Heart right ventricle (tissue), 16 donors: ENCODE measurements around the gene SHC2. TPM values are rescaled to one million over a fixed set of nuclear protein-coding genes. Genes with fewer than 3 reads are reported as not detected.
A peak's percentile ranks its signal among the peaks of the same experiment; 100 is the strongest.

ENCODE experiments used
- ATAC-seq, 8 donors: fragments of 200-7000 bp; cut with Tn5 transposase; one replicate each; pipeline ENCODE4 v1.9.1; 2020; ENCODE audit warnings: mild to moderate bottlenecking in 8 of 8, moderate library complexity in 8 of 8, moderate number of reproducible peaks in 1 of 8
- DNase-seq, 2 donors: peaks; one replicate each; pipeline ENCODE4 v3.0.0-alpha.2; 2020
- H3K27ac ChIP-seq, 10 donors: fragments of 200-600 bp; sonication (generic) in 2 of 10; one replicate each; pipeline versions ENCODE4 v1.5.0 to v1.8.0; 2020 to 2022; ENCODE audit warnings: mild to moderate bottlenecking in 3 of 10
- H3K27me3 ChIP-seq, 7 donors: fragments of 200-600 bp; one replicate each; pipeline ENCODE4 v1.8.0; 2021 to 2022; ENCODE audit warnings: mild to moderate bottlenecking in 2 of 7
- H3K36me3 ChIP-seq, 9 donors: fragments of 200-600 bp; sonication (generic) in 1 of 9; one replicate each; pipeline versions ENCODE4 v1.5.0 to v1.8.0; 2020 to 2022; ENCODE audit warnings: mild to moderate bottlenecking in 2 of 9
- H3K4me1 ChIP-seq, 9 donors: fragments of 200-600 bp; sonication (generic) in 1 of 9; one replicate each; pipeline versions ENCODE4 v1.5.0 to v1.8.0; 2020 to 2022; ENCODE audit warnings: mild to moderate bottlenecking in 4 of 9
- H3K4me3 ChIP-seq, 10 donors: fragments of 200-600 bp; sonication (generic) in 2 of 10; one replicate each; pipeline versions ENCODE4 v1.5.0 to v1.8.0; 2020 to 2022; ENCODE audit warnings: mild to moderate bottlenecking in 7 of 10, moderate library complexity in 2 of 10
- H3K9me3 ChIP-seq, 11 donors: fragments of 200-600 bp in 10 of 11; sonication (generic) in 2 of 11; one replicate each; pipeline versions ENCODE4 v1.5.0 to v1.8.0; 2013 to 2022; ENCODE audit warnings: mild to moderate bottlenecking in 2 of 11, control low read depth in 1 of 11, moderate library complexity in 1 of 11
- CTCF ChIP-seq, 9 donors: fragments of 200-600 bp; sonication (generic) in 2 of 9; IDR thresholded peaks; one replicate each; pipeline versions ENCODE4 v1.5.0 to v1.8.0; 2021 to 2022; ENCODE audit warnings: antibody characterized with exemption in 9 of 9, mild to moderate bottlenecking in 5 of 9, moderate library complexity in 1 of 9
- WGBS, 2 donors: extraction: QIAGEN DNeasy Blood & Tissue Kit; methylation state at CpG; one replicate each; pipeline ENCODE4 v1.1.7; 2013; ENCODE audit warnings: inconsistent platforms in 1 of 2; 5-methylcytosine and 5-hydroxymethylcytosine counted together
- intact Hi-C, 10 donors: fragments of 100-400 bp; cut with DNase I; formaldehyde crosslinking; loops; one replicate each; pipeline versions ENCODE4 v1.11.1 to v1.14.2; 2022
- polyA plus RNA-seq, 2 donors: library from polyadenylated mRNA; stranded (reverse); fragments of 200-250 nt; gene quantifications; one replicate each; pipeline ENCODE4 v1.2.3, GENCODE V29; 2013
- total RNA-seq, 10 donors: library from RNA; stranded (reverse); fragmentation: NEBNext Ultra II Directional in 3 of 10; extraction: Animal tissue kit (Norgen Biotek cat#: 25700) in 3 of 10; gene quantifications; one replicate each; pipeline versions ENCODE4 v1.2.1 to v1.2.4, GENCODE V29; 2021 to 2023
- donor health status: Arrhythmogenic right ventricular cardiomyopathy.
- donor health status: ischemic (EF 13 %, LVEDD 7.1; RV severe dilation, severe dysfunction).
- donor health status: healthy with polysubstance abuse.
- donor health status: DM: no; HTN: yes; CAD: no.
- donor health status: DM: no; HTN: no; CAD: no.
- donor health status: ischemic (EF 25% LVEDD 6.9; RV normal size, moderate dysfunction).
- donor health status: ischemic (EF 25% LVEDD 5.7; RV mildly dilated, moderate dysfunction).
- donor health status: healthy.
- donor health status: DM: yes; HTN: yes; CAD: no.
- donor health status: Ischemic cardiomyopathy.
- donor health status: ischemic (EF 35%, LVEDD 5.7; RV mildly dilated, moderate dysfunction).
- donor health status: nonischemic (EF 11% LVEDD 7.7; RV severe dilation, severe dysfunction).
- donor health status: DM: yes; HTN: yes; CAD: no.
- donor health status: PGD.
- donor health status: ischemic (EF 29% LVEDD 5.4; RV normal size, mild dysfunction).
- donor health status: nonischemic (EF 23%, LVEDD 6.1; RV moderate dilation, normal function).

The SHC2 gene
- total and polyA plus RNA-seq, 12 donors, result 7.7 to 33.5 (median 12.4) TPM

- no peak for TF ChIP-seq CTCF (IDR thresholded peaks at IDR 0.05)
- peaks cover 10 to 72% (median 65%) of the 10 kb centered on the region in 7 donors for H3K27me3 ChIP-seq
- no peak overlapping the region for H3K27ac ChIP-seq
- H3K36me3 ChIP-seq, result no peaks in the 10 kb centered on the region
- DNase-seq (no peak), ATAC-seq (peak in 1 of 8 donors; percentile 10)
- no peaks in the 10 kb centered on the region for H3K9me3 ChIP-seq
- 75 to 76% methylated on average over 67 to 70 of the region's 70 CpGs for WGBS, 2 donors
- H3K4me1 ChIP-seq, result peaks cover 0 to 28% (median 18%) of the 10 kb centered on the region in 9 donors
- intact Hi-C loops, result no loop called here
- peak overlapping the region in 8 of 10 donors; percentile 48 to 68 (median 60) for H3K4me3 ChIP-seq
Measured at GRCh38 chr19:407511-408440, 53.1 kb downstream of the SHC2 start.

- H3K4me1 ChIP-seq, result peaks cover 0 to 22% (median 18%) of the 10 kb centered on the region in 9 donors
- WGBS, 2 donors, result 89 to 91% methylated on average over 48 of the region's 48 CpGs
- no peak overlapping the region for H3K27ac ChIP-seq
- no peak for ATAC-seq
- H3K4me3 ChIP-seq, result no peak overlapping the region
- DNase-seq, result no peak
- TF ChIP-seq CTCF (IDR thresholded peaks at IDR 0.05), result no peak
- H3K36me3 ChIP-seq, result no peaks in the 10 kb centered on the region
- no peaks in the 10 kb centered on the region for H3K9me3 ChIP-seq
- H3K27me3 ChIP-seq, result peaks cover 10 to 70% (median 59%) of the 10 kb centered on the region in 7 donors
- intact Hi-C loops, result no loop called here
Measured at GRCh38 chr19:406971-407510, 53.8 kb downstream of the SHC2 start.

GRCh38 chr19:406135-406781 lies 54.6 kb downstream of the SHC2 start:
- H3K27me3 ChIP-seq, result peaks cover 10 to 70% (median 61%) of the 10 kb centered on the region in 7 donors
- WGBS, 2 donors, result 68 to 78% methylated on average over 41 of the region's 41 CpGs
- DNase-seq (no peak), ATAC-seq (peak in 1 of 8 donors; percentile 31)
- TF ChIP-seq CTCF (IDR thresholded peaks at IDR 0.05), result no peak
- H3K9me3 ChIP-seq, result no peaks in the 10 kb centered on the region
- H3K4me1 ChIP-seq, result peaks cover 0 to 22% (median 18%) of the 10 kb centered on the region in 9 donors
- no peaks in the 10 kb centered on the region for H3K36me3 ChIP-seq
- intact Hi-C loops, result no loop called here
- H3K27ac ChIP-seq, result no peak overlapping the region
- H3K4me3 ChIP-seq, result no peak overlapping the region
